Esophagus squamous epithelium (tissue), 5 donors: Measurements from ENCODE around the gene ZBED6. TPM values are rescaled to one million over a fixed set of nuclear protein-coding genes. Genes with fewer than 3 reads are reported as not detected.
"Not testable (repeated sequence)": the region's sequence is repeated elsewhere in the genome, so short reads cannot be mapped to it uniquely, and the experiment has no call there.

Experiments used
- DNase-seq: peaks from one replicate; lab custom pipeline; 2025; lab: John Stamatoyannopoulos, UW
- H3K27ac ChIP-seq, 4 donors: fragments of 200-600 bp; sonication (generic); one replicate each; pipeline ENCODE4 v1.5.1; 2016 to 2019; ENCODE audit warnings: mild to moderate bottlenecking in 1 of 4
- H3K27me3 ChIP-seq, 4 donors: fragments of 200-600 bp; sonication (generic); 1 replicate in 3 of 4; 2 replicates in 1 of 4; pipeline versions ENCODE4 v1.5.1 to v1.6.0; 2017 to 2021; ENCODE audit warnings: antibody characterized with exemption in 1 of 4
- H3K36me3 ChIP-seq, 3 donors: fragments of 200-600 bp; sonication (generic); one replicate each; pipeline ENCODE4 v1.5.1; 2016 to 2019
- H3K4me1 ChIP-seq, 3 donors: fragments of 200-600 bp; sonication (generic); one replicate each; pipeline ENCODE4 v1.5.1; 2017 to 2019
- H3K4me3 ChIP-seq, 4 donors: fragments of 200-600 bp; sonication (generic); 1 replicate in 3 of 4; 2 replicates in 1 of 4; pipeline ENCODE4 v1.5.1; 2016 to 2019; ENCODE audit warnings: mild to moderate bottlenecking in 2 of 4, moderate library complexity in 1 of 4
- H3K9me3 ChIP-seq, 3 donors: fragments of 200-600 bp; sonication (generic); one replicate each; pipeline ENCODE4 v1.5.1; 2016 to 2019
- POLR2A ChIP-seq, 4 donors: fragments of 450-650 bp; IDR thresholded peaks; one replicate each; pipeline ENCODE4 v1.6.1; 2017; ENCODE audit warnings: antibody characterized with exemption in 4 of 4, mild to moderate bottlenecking in 4 of 4, moderate library complexity in 3 of 4
- WGBS, 2 donors: methylation state at CpG; one replicate each; pipeline ENCODE4 v1.1.5; 2018; 5-methylcytosine and 5-hydroxymethylcytosine counted together
- intact Hi-C: fragments of 100-400 bp; cut with DNase I; formaldehyde crosslinking; loops from one replicate; pipeline ENCODE4 v1.15.0; 2022
- total RNA-seq, 4 donors: library from RNA; depleted of rRNA; stranded (reverse); fragments of >200 nt; gene quantifications; one replicate each; pipeline ENCODE4 v1.1.0, GENCODE V29; 2016
- TF ChIP-seq, protein P1 (sequence below), 6 experiments: fragments of 450-650 bp in 4 of 6; fragments of 200-600 bp in 2 of 6; sonication (generic) in 2 of 6; IDR thresholded peaks; one replicate each; pipeline ENCODE4 v1.5.1; 2016 to 2019; ENCODE audit warnings: antibody characterized with exemption in 6 of 6, mild to moderate bottlenecking in 4 of 6, moderate library complexity in 4 of 6
- donor health status: DM: yes; HTN: yes; CAD: no.

Gene ZBED6
- total RNA-seq, 4 donors from 2014 or later, result 7.2 to 18.7 (median 13.8) TPM

DNA sequence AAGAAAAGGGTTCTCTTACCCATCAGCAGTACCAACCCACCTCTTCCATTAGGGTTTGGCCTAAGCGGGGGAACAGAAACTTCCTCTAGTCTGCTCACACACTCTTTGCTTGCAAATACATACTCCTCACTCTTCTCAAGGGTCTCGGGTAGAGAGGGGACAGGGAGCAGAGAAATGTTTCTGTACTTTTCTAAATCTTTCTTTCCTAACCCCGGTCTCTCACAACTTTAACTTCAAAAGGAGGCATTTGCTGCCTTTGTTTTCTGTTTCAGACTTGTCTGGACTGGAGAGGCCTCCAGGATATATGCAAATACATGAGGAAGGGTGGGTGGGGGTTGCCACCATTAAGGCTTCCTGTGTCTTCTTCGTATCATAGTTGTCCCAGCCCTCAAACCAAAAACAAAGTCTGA lies 41.0 kb upstream of the ZBED6 start:
- no peaks in the 10 kb centered on the region for H3K36me3 ChIP-seq
- peaks cover 4 to 60% (median 20%) of the 10 kb centered on the region in 3 donors for H3K4me1 ChIP-seq
- WGBS, 2 donors, result 24 to 47% methylated on average over 4 of the region's 4 CpGs
- intact Hi-C loops, result no loop called here
- no peak overlapping the region for H3K4me3 ChIP-seq
- no peaks in the 10 kb centered on the region for H3K9me3 ChIP-seq
- peak overlapping the region; percentile 62 to 80 (median 72) for H3K27ac ChIP-seq
- DNase-seq, result no peak
- no peak for TF ChIP-seq POLR2A (IDR thresholded peaks at IDR 0.05)
- TF ChIP-seq, protein P1, sequence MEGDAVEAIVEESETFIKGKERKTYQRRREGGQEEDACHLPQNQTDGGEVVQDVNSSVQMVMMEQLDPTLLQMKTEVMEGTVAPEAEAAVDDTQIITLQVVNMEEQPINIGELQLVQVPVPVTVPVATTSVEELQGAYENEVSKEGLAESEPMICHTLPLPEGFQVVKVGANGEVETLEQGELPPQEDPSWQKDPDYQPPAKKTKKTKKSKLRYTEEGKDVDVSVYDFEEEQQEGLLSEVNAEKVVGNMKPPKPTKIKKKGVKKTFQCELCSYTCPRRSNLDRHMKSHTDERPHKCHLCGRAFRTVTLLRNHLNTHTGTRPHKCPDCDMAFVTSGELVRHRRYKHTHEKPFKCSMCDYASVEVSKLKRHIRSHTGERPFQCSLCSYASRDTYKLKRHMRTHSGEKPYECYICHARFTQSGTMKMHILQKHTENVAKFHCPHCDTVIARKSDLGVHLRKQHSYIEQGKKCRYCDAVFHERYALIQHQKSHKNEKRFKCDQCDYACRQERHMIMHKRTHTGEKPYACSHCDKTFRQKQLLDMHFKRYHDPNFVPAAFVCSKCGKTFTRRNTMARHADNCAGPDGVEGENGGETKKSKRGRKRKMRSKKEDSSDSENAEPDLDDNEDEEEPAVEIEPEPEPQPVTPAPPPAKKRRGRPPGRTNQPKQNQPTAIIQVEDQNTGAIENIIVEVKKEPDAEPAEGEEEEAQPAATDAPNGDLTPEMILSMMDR (IDR thresholded peaks at IDR 0.05), result no peak
- no peaks in the 10 kb centered on the region for H3K27me3 ChIP-seq

GRCh38 chr1:203756036-203756435 lies 39.4 kb upstream of the ZBED6 start:
- TF ChIP-seq POLR2A (IDR thresholded peaks at IDR 0.05), result no peak
- TF ChIP-seq, protein P1 (IDR thresholded peaks at IDR 0.05), result no peak
- peak overlapping the region in 1 of 4 donors; percentile 80 for H3K27ac ChIP-seq
- no peaks in the 10 kb centered on the region for H3K9me3 ChIP-seq
- peaks cover 4 to 54% (median 15%) of the 10 kb centered on the region in 3 donors for H3K4me1 ChIP-seq
- H3K4me3 ChIP-seq, result no peak overlapping the region
- H3K27me3 ChIP-seq, result no peaks in the 10 kb centered on the region
- no peak for DNase-seq
- intact Hi-C loops, result no loop called here
- no peaks in the 10 kb centered on the region for H3K36me3 ChIP-seq
- 69 to 73% methylated on average over 4 of the region's 4 CpGs for WGBS, 2 donors

- 88 to 91% methylated on average over 2 of the region's 2 CpGs for WGBS, 2 donors
- H3K27ac ChIP-seq, H3K27me3 ChIP-seq, H3K4me3 ChIP-seq, DNase-seq, H3K9me3 ChIP-seq, intact Hi-C loops, H3K36me3 ChIP-seq: not testable (repeated sequence)
- H3K4me1 ChIP-seq, result peaks cover 4 to 31% (median 15%) of the 10 kb centered on the region in 3 donors
Observed at GRCh38 chr1:203758749-203759148, 36.7 kb upstream of the ZBED6 start.

GRCh38 chr1:203760506-203760905 lies 34.9 kb upstream of the ZBED6 start:
- Histone ChIP-seq H3K27ac (no peak overlapping the region), H3K4me3 (no peak overlapping the region), H3K36me3 (no peaks in the 10 kb centered on the region), H3K4me1 (peaks cover 4 to 18% (median 7%) of the 10 kb centered on the region in 3 donors), H3K9me3 (no peaks in the 10 kb centered on the region), H3K27me3 (no peaks in the 10 kb centered on the region)
- intact Hi-C loops, result no loop called here
- DNase-seq, result no peak
- 91 to 93% methylated on average over 3 of the region's 3 CpGs for WGBS, 2 donors
- no peak for TF ChIP-seq POLR2A (IDR thresholded peaks at IDR 0.05)
- TF ChIP-seq, protein P1 (IDR thresholded peaks at IDR 0.05), result no peak

DNA sequence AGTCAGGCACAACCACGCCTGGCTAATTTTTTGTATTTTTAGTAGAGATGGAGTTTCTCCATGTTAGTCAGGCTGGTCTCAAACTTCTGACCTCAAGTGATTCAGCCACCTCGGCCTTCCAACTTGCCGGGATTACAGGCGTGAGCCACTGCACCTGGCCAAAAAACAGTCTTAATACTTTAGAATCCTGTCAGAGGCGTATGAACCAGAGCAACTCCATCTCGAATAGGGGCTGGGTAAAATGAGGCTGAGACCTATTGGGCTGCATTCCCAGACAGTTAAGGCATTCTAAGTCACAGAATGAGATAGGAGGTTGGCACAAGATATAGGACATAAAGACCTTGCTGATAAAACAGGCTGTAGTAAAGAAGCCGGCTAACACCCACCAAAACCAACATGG lies 33.5 kb upstream of the ZBED6 start:
- H3K36me3 ChIP-seq, H3K4me1 ChIP-seq, H3K27me3 ChIP-seq, intact Hi-C loops, H3K27ac ChIP-seq, DNase-seq, H3K9me3 ChIP-seq, H3K4me3 ChIP-seq: not testable (repeated sequence)
- WGBS, 2 donors, result 59 to 94% methylated on average over 4 to 6 of the region's 7 CpGs

DNA sequence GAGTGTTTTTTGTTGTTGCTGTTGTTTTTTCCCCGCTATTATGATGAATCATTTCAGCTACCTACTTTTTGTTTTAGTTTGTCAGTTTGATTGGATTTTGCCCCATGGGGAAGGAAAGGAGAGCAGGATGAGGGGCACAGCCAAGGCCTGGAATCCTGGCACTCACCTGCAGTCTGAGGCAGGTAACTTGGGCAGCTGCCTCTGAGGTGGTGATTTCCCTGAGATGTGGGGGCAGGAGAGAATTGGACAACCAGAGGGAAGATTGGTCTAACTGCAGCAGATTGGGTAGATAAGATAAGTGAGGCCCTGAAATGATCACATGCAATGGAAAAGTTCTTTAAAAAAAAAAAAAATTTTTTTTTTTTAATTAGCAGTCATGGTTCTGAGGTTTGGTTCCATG lies 31.9 kb upstream of the ZBED6 start:
- Histone ChIP-seq H3K9me3 (no peaks in the 10 kb centered on the region), H3K27ac (peak overlapping the region in 2 of 4 donors; percentile 5 to 68), H3K4me1 (peaks cover 0 to 21% (median 7%) of the 10 kb centered on the region in 3 donors), H3K27me3 (no peaks in the 10 kb centered on the region), H3K36me3 (no peaks in the 10 kb centered on the region), H3K4me3 (no peak overlapping the region)
- intact Hi-C loops, result no loop called here
- no peak for DNase-seq
- 61 to 85% methylated on average over 1 of the region's 1 CpG for WGBS, 2 donors
- TF ChIP-seq, protein P1 (IDR thresholded peaks at IDR 0.05), result no peak
- no peak for TF ChIP-seq POLR2A (IDR thresholded peaks at IDR 0.05)
